HepG2 (cell line): ENCODE measurements around the gene TET3. TPM values are rescaled to one million over a fixed set of nuclear protein-coding genes. Genes with fewer than 3 reads are reported as not detected.

Experiments used
- ATAC-seq: fragments of 200-7000 bp; cut with Tn5 transposase; 3 replicates; pipeline ENCODE4 v1.9.1; 2020; ENCODE audit warnings: mild to moderate bottlenecking, moderate library complexity
- BruUV-seq: library from RNA; stranded (reverse); fragments of 400-500 nt; replicated peaks from 2 replicates; lab custom pipeline; 2021; lab: Mats Ljungman, UMichigan
- CTCF ChIA-PET: fragments of 300-600 bp; formaldehyde crosslinking; extraction: SDS; loops from one replicate; lab custom pipeline; 2021; ENCODE audit warnings: low total read pairs, inconsistent platforms, low intra/inter-chr PET ratio; lab: Yijun Ruan, JAX
- POLR2A ChIA-PET: fragments of 350-600 bp; sonication (Branson Sonifier 250); formaldehyde crosslinking; loops from one replicate; lab custom pipeline; 2020; ENCODE audit warnings: antibody characterized with exemption, inconsistent platforms; lab: Yijun Ruan, JAX
- DNase-seq: peaks from one replicate; pipeline ENCODE4 v3.0.0-alpha.2; 2015; ENCODE audit warnings: low spot score
- FAIRE-seq: peaks from 3 replicates; lab custom pipeline; 2011; peaks lifted over from hg19 to GRCh38; lab: Jason Lieb, UNC
- H2AFZ ChIP-seq: one replicate; pipeline ENCODE4 v1.6.1; 2011; ENCODE audit warnings: low read length, inconsistent platforms
- H3K27ac ChIP-seq: fragments of 300-600 bp; 3 replicates; pipeline ENCODE4 v1.8.0; 2011; ENCODE audit warnings: mixed run types, mild to moderate bottlenecking, mixed read lengths, low read length, inconsistent platforms; ENCODE audit not compliant: insufficient read depth; ENCODE audit errors: extremely low read length
- H3K27me3 ChIP-seq, 2 experiments: fragments of 200-600 bp in 1 of 2; 2 replicates in 1 of 2; 3 replicates in 1 of 2; pipeline versions ENCODE4 v1.6.0 to v1.8.0; 2011; ENCODE audit warnings: low read length in 2 of 2, mild to moderate bottlenecking in 2 of 2, moderate library complexity in 2 of 2, inconsistent platforms in 1 of 2; ENCODE audit not compliant: insufficient read depth in 2 of 2, control insufficient read depth in 1 of 2
- H3K36me3 ChIP-seq, 2 experiments: fragments of 200-600 bp in 1 of 2; replicated peaks in 1 of 2; 2 replicates in 1 of 2; 3 replicates in 1 of 2; pipeline versions ENCODE4 v1.5.1 to v1.8.0; 2011; ENCODE audit warnings: low read length in 2 of 2, inconsistent platforms in 1 of 2; ENCODE audit not compliant: insufficient read depth in 2 of 2, control insufficient read depth in 1 of 2
- H3K4me1 ChIP-seq: 2 replicates; pipeline ENCODE4 v1.5.1; 2012; ENCODE audit warnings: low read length, inconsistent platforms; ENCODE audit not compliant: insufficient read depth
- H3K4me2 ChIP-seq: 2 replicates; pipeline ENCODE4 v1.6.0; 2011; ENCODE audit warnings: low read depth, low read length, inconsistent platforms
- H3K4me3 ChIP-seq, 3 experiments: fragments of 200-600 bp in 1 of 3; sonication (generic), shearing (Covaris generic) in 1 of 3; replicated peaks in 1 of 3; 2 replicates each; pipeline ENCODE4 v1.5.1; 2011 to 2016; ENCODE audit warnings: low read length in 3 of 3, inconsistent platforms in 2 of 3, low read depth in 2 of 3, mild to moderate bottlenecking in 2 of 3, control low read depth in 1 of 3, mixed read lengths in 1 of 3; ENCODE audit not compliant: insufficient read depth in 1 of 3
- H3K79me2 ChIP-seq: one replicate; pipeline ENCODE4 v1.6.1; 2011; ENCODE audit warnings: low read length, inconsistent platforms; ENCODE audit not compliant: insufficient read depth
- H3K9ac ChIP-seq: 2 replicates; pipeline ENCODE4 v1.6.0; 2011; ENCODE audit warnings: mild to moderate bottlenecking, low read depth, low read length, inconsistent platforms; ENCODE audit not compliant: insufficient read depth
- H3K9me3 ChIP-seq: 2 replicates; pipeline ENCODE4 v1.5.1; 2012; ENCODE audit warnings: mild to moderate bottlenecking, low read length
- H4K20me1 ChIP-seq: 2 replicates; pipeline ENCODE4 v1.6.0; 2011; ENCODE audit warnings: inconsistent platforms, mild to moderate bottlenecking, low read length, moderate library complexity; ENCODE audit not compliant: insufficient read depth
- AGO2 ChIP-seq: fragments of 200-400 bp; formaldehyde crosslinking; optimal IDR thresholded peaks from 2 replicates; pipeline ENCODE3; 2017; ENCODE audit warnings: mild to moderate bottlenecking, low read depth, low read length, moderate library complexity
- ATF7 ChIP-seq, 2 experiments: fragments of 450-650 bp in 1 of 2; sonication (generic) in 1 of 2; formaldehyde crosslinking in 1 of 2; IDR thresholded peaks; 2 replicates each; pipeline versions ENCODE4 v1.4.0 to v1.6.1; 2016 to 2020; ENCODE audit warnings: antibody characterized with exemption in 1 of 2, mild to moderate bottlenecking in 1 of 2, missing genetic modification reagents in 1 of 2
- BORCS8-MEF2B ChIP-seq: sonication (generic); formaldehyde crosslinking; IDR thresholded peaks from 2 replicates; pipeline ENCODE4 v1.8.0; 2022; ENCODE audit warnings: mild to moderate bottlenecking, missing genetic modification reagents
- HNRNPL ChIP-seq: fragments of 200-400 bp; formaldehyde crosslinking; IDR thresholded peaks from 2 replicates; pipeline ENCODE4 v1.6.1; 2017; ENCODE audit warnings: mild to moderate bottlenecking, low read depth, low read length
- POLR2AphosphoS5 ChIP-seq: IDR thresholded peaks from 2 replicates; pipeline ENCODE4 v1.6.1; 2012; ENCODE audit warnings: low read depth, low read length
- ZBTB38 ChIP-seq: sonication (generic); formaldehyde crosslinking; IDR thresholded peaks from 2 replicates; pipeline ENCODE4 v1.5.1; 2020; ENCODE audit warnings: mild to moderate bottlenecking, missing genetic modification reagents
- ZNF331 ChIP-seq: sonication (generic); formaldehyde crosslinking; IDR thresholded peaks from 2 replicates; pipeline ENCODE4 v1.4.0; 2020; ENCODE audit warnings: missing genetic modification reagents
- ZNF343 ChIP-seq: sonication (generic); formaldehyde crosslinking; IDR thresholded peaks from 2 replicates; pipeline ENCODE4 v1.4.0; 2020; ENCODE audit warnings: mild to moderate bottlenecking, missing genetic modification reagents
- ZNF782 ChIP-seq: sonication (generic); formaldehyde crosslinking; IDR thresholded peaks from 2 replicates; pipeline ENCODE4 v1.4.0; 2020; ENCODE audit warnings: missing genetic modification reagents, mild to moderate bottlenecking, borderline replicate concordance
- WGBS: methylation state at CpG from one replicate; pipeline ENCODE4 v1.1.6; 2017; ENCODE audit warnings: low lambda C conversion rate; 5-methylcytosine and 5-hydroxymethylcytosine counted together
- in situ Hi-C: cut with HindIII; loops from 2 replicates; pipeline ENCODE4 v1.10.0; 2017; ENCODE audit warnings: low pct_unique_long_range_greater_than_20kb; ENCODE audit not compliant: extremely low pct_ligation_motif_present
- intact Hi-C: fragments of 100-400 bp; cut with micrococcal nuclease; formaldehyde crosslinking; loops from one replicate; pipeline ENCODE4 v1.10.0; 2022; ENCODE audit not compliant: unreplicated experiment
- polyA plus RNA-seq, 8 experiments: library from polyadenylated mRNA; depleted of rRNA in 3 of 8; stranded (reverse) in 7 of 8; unstranded in 1 of 8; fragments of >200 nt; fragmentation: Illumina TruSeq in 4 of 8; extraction: Trizol in 4 of 8; gene quantifications; 2 replicates each; pipeline versions ENCODE4 v1.2.1 to v1.2.3, GENCODE V29; 2011 to 2016; ENCODE audit warnings: low read depth in 4 of 8, missing spikeins in 1 of 8, mixed read lengths in 1 of 8; ENCODE audit not compliant: insufficient read depth in 1 of 8
- total RNA-seq, 5 experiments: library from RNA; depleted of rRNA; stranded (reverse); fragments of >200 nt; fragmentation: Illumina TruSeq; extraction: Trizol; gene quantifications; 2 replicates each; pipeline ENCODE4 v1.2.3, GENCODE V29; 2016; ENCODE audit warnings: low read depth in 1 of 5
- TF ChIP-seq, protein P1 (sequence below): sonication (generic); formaldehyde crosslinking; IDR thresholded peaks from 2 replicates; pipeline ENCODE4 v1.8.0; 2022; ENCODE audit warnings: low read depth, missing genetic modification reagents
- TF ChIP-seq, protein P2 (sequence below): sonication (generic); formaldehyde crosslinking; IDR thresholded peaks from 2 replicates; pipeline ENCODE4 v1.9.0; 2022; ENCODE audit warnings: missing genetic modification reagents, mild to moderate bottlenecking, borderline replicate concordance
- TF ChIP-seq, protein P3 (sequence below): sonication (generic); formaldehyde crosslinking; IDR thresholded peaks from 2 replicates; pipeline ENCODE4 v1.4.0; 2020; ENCODE audit warnings: missing genetic modification reagents
- TF ChIP-seq, protein P4 (sequence below): sonication (generic); formaldehyde crosslinking; IDR thresholded peaks from 2 replicates; pipeline ENCODE4 v1.5.1; 2020; ENCODE audit warnings: mild to moderate bottlenecking, missing genetic modification reagents, moderate library complexity

TET3 gene
- total and polyA plus RNA-seq, 2 of the 13 experiments (the other 11 are each of a cell fraction or from before 2014, with no cell fraction given) = 4.3 to 6.8 TPM

DNA sequence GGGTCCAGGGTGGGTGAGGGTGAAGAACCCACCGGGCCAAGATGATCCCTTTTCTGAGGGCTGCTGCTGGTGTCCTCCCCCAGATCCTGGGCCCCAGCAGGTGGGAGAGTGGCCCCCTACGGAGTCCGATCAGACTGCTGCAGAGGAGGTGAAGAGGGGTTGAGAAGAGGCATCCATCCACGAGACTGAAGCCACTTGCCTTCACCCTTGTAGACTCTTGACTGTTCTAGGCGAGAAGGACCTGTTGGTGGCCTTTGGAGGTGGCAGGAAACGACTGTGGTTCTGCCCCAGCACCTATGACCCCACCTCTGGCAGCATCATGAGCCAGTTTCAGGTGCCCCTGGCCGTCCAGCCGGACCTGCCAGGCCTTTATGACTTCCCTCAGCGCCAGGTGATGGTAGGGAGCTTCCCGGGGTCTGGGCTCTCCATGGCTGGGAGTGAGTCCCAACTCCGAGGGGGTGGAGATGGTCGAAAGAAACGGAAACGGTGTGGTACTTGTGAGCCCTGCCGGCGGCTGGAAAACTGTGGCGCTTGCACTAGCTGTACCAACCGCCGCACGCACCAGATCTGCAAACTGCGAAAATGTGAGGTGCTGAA, 1.5 kb downstream of the TET3 start:
- Histone ChIP-seq H3K4me1 (peaks cover 79% of the 10 kb centered on the region), H2AFZ (no peak overlapping the region), H3K4me3 (peak overlapping the region; percentile 67 to 78 (median 76)), H3K9me3 (no peaks in the 10 kb centered on the region), H3K36me3 (peaks cover 6 to 22% of the 10 kb centered on the region in 2 experiments; a peak in 4 of 5 replicates), H3K27me3 (peaks cover 0 to 14% of the 10 kb centered on the region in 2 experiments; a peak in 1 of 5 replicates), H3K9ac (peak overlapping the region; percentile 79), H4K20me1 (peaks cover 7% of the 10 kb centered on the region; the same call in 1 of the 2 replicates), H3K4me2 (peak overlapping the region; percentile 96), H3K27ac (peak overlapping the region; percentile 75), H3K79me2 (peaks cover 53% of the 10 kb centered on the region)
- in situ Hi-C loops = no loop called here
- POLR2A ChIA-PET = interaction anchor here (1.5 kb wide), 1 partner anchor 158 kb away, joined by 6 read pairs; the partner anchor contains the start of gene STAMBP
- WGBS = 88% methylated on average over 21 of the region's 21 CpGs
- TSS peak; percentile 53 for BruUV-seq
- no peak for DNase-seq
- ATAC-seq = no peak
- CTCF ChIA-PET = no interaction called here
- intact Hi-C loops = no loop called here
- no peak for FAIRE-seq
- TF ChIP-seq, protein P1, sequence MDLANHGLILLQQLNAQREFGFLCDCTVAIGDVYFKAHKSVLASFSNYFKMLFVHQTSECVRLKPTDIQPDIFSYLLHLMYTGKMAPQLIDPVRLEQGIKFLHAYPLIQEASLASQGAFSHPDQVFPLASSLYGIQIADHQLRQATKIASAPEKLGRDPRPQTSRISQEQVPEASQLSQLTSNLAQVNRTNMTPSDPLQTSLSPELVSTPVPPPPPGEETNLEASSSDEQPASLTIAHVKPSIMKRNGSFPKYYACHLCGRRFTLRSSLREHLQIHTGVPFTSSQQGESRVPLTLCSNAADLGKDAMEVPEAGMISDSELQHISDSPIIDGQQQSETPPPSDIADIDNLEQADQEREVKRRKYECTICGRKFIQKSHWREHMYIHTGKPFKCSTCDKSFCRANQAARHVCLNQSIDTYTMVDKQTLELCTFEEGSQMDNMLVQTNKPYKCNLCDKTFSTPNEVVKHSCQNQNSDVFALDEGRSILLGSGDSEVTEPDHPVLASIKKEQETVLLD (CRISPR knock-in tag) = no peak
- TF ChIP-seq, protein P2, sequence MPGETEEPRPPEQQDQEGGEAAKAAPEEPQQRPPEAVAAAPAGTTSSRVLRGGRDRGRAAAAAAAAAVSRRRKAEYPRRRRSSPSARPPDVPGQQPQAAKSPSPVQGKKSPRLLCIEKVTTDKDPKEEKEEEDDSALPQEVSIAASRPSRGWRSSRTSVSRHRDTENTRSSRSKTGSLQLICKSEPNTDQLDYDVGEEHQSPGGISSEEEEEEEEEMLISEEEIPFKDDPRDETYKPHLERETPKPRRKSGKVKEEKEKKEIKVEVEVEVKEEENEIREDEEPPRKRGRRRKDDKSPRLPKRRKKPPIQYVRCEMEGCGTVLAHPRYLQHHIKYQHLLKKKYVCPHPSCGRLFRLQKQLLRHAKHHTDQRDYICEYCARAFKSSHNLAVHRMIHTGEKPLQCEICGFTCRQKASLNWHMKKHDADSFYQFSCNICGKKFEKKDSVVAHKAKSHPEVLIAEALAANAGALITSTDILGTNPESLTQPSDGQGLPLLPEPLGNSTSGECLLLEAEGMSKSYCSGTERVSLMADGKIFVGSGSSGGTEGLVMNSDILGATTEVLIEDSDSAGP (CRISPR knock-in tag) = peak; percentile 41; the same call in 1 of the 2 replicates
- 0 out of 2 replicates have a peak, but pooled peaks have one; percentile 28 for TF ChIP-seq ZNF782 (CRISPR knock-in tag)
- 0 out of 2 replicates have a peak, but pooled peaks have one; percentile 31 for TF ChIP-seq HNRNPL
- TF ChIP-seq, protein P3, sequence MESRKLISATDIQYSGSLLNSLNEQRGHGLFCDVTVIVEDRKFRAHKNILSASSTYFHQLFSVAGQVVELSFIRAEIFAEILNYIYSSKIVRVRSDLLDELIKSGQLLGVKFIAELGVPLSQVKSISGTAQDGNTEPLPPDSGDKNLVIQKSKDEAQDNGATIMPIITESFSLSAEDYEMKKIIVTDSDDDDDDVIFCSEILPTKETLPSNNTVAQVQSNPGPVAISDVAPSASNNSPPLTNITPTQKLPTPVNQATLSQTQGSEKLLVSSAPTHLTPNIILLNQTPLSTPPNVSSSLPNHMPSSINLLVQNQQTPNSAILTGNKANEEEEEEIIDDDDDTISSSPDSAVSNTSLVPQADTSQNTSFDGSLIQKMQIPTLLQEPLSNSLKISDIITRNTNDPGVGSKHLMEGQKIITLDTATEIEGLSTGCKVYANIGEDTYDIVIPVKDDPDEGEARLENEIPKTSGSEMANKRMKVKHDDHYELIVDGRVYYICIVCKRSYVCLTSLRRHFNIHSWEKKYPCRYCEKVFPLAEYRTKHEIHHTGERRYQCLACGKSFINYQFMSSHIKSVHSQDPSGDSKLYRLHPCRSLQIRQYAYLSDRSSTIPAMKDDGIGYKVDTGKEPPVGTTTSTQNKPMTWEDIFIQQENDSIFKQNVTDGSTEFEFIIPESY (CRISPR knock-in tag) = peak; percentile 37; the same call in 1 of the 2 replicates
- no peak for TF ChIP-seq ZNF331 (CRISPR knock-in tag)
- TF ChIP-seq, protein P4, sequence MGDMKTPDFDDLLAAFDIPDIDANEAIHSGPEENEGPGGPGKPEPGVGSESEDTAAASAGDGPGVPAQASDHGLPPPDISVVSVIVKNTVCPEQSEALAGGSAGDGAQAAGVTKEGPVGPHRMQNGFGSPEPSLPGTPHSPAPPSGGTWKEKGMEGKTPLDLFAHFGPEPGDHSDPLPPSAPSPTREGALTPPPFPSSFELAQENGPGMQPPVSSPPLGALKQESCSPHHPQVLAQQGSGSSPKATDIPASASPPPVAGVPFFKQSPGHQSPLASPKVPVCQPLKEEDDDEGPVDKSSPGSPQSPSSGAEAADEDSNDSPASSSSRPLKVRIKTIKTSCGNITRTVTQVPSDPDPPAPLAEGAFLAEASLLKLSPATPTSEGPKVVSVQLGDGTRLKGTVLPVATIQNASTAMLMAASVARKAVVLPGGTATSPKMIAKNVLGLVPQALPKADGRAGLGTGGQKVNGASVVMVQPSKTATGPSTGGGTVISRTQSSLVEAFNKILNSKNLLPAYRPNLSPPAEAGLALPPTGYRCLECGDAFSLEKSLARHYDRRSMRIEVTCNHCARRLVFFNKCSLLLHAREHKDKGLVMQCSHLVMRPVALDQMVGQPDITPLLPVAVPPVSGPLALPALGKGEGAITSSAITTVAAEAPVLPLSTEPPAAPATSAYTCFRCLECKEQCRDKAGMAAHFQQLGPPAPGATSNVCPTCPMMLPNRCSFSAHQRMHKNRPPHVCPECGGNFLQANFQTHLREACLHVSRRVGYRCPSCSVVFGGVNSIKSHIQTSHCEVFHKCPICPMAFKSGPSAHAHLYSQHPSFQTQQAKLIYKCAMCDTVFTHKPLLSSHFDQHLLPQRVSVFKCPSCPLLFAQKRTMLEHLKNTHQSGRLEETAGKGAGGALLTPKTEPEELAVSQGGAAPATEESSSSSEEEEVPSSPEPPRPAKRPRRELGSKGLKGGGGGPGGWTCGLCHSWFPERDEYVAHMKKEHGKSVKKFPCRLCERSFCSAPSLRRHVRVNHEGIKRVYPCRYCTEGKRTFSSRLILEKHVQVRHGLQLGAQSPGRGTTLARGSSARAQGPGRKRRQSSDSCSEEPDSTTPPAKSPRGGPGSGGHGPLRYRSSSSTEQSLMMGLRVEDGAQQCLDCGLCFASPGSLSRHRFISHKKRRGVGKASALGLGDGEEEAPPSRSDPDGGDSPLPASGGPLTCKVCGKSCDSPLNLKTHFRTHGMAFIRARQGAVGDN (CRISPR knock-in tag) = peak; percentile 69
- no peak for TF ChIP-seq ATF7 (IDR thresholded peaks at IDR 0.05)
- TF ChIP-seq ATF7 (CRISPR knock-in tag; IDR thresholded peaks at IDR 0.05) = peak; percentile 57; the same call in 1 of the 2 replicates
- TF ChIP-seq ZBTB38 (CRISPR knock-in tag) = peak; percentile 85
- 0 out of 2 replicates have a peak, but pooled peaks have one; percentile 35 for TF ChIP-seq BORCS8-MEF2B
- TF ChIP-seq AGO2 = peak; percentile 42
- TF ChIP-seq ZNF343 (CRISPR knock-in tag) = no peak
- no peak for TF ChIP-seq POLR2AphosphoS5
